Esophagus mucosa (tissue), 1 donor: ENCODE results near the gene FBXL20. TPM values are rescaled to one million over a fixed set of nuclear protein-coding genes. Genes with fewer than 3 reads are reported as not detected.

Source experiments
- total RNA-seq: library from RNA; stranded (reverse); gene quantifications from one replicate; pipeline ENCODE4 v1.2.4, GENCODE V29; 2023
- donor health status: DM: yes; HTN: yes; CAD: no.

FBXL20 gene
- total RNA-seq, 1 donor from 2014 or later: 8.3 TPM

Other genes starting within 250 kb of the FBXL20 start
- gene PLXDC1, start 250.0 kb downstream of the FBXL20 start, total RNA-seq: 3.1 TPM
- gene ARL5C, start 235.5 kb downstream of the FBXL20 start, total RNA-seq: not detected
- gene CACNB1, start 204.0 kb downstream of the FBXL20 start, total RNA-seq: 2.0 TPM
- gene RPL19, start 201.3 kb downstream of the FBXL20 start, total RNA-seq: 1,581 TPM
- 0.60 TPM for gene STAC2, start 175.7 kb downstream of the FBXL20 start, total RNA-seq
- 18.7 TPM for gene MED1, start 49.6 kb upstream of the FBXL20 start, total RNA-seq
- 34.4 TPM for gene CDK12, start 59.9 kb upstream of the FBXL20 start, total RNA-seq
- not detected for gene NEUROD2, start 206.3 kb upstream of the FBXL20 start, total RNA-seq
- gene PPP1R1B, start 225.3 kb upstream of the FBXL20 start, total RNA-seq: 1.6 TPM
- 28.0 TPM for gene STARD3, start 235.5 kb upstream of the FBXL20 start, total RNA-seq